ENCODE data around the gene ZNF747.

ZNF747 gene

DNA sequence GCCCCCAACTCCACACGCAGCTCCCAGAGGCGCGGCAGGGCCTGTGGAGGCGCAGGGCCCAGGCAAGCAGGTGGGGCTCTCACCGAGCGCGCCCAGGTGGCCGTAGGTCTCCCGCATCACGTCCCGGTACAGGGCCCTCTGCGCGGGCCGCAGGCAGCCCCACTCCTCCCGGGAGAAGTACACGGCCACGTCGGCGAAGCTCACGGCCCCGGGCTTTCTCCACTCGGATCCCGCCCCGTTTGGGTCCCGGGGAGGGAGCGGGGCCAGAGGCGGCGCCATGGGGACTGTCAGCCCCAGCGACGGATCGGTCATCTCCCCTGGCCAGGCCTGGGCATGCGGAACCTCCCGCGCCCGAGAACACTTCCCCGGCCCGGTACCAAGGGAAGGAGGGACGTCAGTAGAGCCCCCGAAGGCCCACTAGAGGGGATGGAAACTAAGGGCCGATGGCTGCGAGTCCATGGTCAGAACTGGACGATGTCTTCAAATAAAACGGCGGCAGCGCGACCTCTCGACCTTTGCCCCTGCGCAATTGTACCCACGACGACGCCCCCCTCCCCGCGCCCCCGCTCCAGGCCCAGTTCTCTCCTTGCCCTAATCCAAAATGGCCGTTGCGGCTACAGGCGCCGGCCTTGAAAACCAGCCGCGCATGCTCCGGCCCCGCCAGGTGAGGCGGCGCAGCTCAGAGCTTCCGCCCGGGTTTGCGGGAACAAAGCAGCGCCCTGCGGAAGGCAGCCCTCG is at the start of gene ZNF747:
TSS of gene ZNF747 (minus strand) at position 491 of the 738 bp plus-strand sequence. CDS start at position 312, 179 bp downstream.
- in situ Hi-C loops (cut with MboI; ENCODE audit: low sequenced_read_pairs) = no loop called here

DNA sequence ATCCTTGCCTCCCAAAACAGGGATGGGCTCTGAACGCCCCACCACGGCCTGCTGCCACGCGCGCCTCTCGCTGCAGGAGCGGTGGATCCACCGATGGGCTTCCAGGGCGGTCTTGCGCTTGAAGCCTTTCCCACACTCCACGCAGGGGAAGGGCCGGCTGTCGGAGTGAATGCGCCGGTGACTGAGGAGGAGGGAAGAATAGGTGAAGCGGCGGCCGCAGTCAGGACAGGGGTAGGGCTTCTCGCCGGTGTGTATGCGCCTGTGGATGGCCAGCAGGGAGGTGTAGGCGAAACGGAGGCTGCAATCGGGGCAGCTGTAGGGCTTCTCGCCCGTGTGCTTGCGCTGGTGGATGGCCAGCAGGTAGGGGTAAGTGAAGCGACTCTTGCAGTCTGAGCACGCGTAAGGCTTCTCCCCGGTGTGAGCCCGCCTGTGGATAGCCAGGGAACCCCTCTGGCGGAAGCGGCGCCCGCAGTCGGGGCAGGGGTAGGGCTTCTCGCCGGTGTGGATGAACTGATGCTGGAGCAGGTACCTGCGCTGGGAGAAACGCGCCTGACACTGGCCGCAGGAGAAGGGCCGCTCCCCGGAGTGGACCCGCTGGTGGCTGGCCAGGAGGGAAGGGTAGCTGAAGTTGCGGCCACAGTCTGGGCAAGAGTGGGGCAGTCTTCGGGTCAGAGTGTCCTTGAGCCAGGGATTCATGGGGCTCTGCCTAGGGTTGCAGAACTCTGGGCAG is 48.1 kb upstream of the ZNF747 start:
- in situ Hi-C loops (cut with MboI; ENCODE audit: low sequenced_read_pairs) = no loop called here

DNA sequence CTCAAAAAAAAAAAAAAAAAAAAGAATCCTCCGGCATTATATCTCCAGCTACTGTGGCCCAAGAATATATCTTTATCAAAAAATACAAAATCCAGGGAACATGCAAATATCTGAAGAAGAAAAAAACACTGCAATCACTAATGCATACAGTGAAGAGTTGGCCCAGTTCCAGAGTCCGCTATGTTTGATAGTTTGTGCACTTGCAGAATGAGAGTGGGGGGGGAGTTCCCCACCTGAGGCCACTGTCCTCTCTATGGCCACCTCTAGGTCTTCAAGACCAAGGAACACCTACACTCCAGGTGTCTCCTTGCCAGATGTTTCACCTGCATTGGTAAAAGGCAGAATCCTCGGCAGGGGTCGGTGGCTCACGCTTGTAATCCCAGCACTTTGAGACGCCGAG is 46.8 kb upstream of the ZNF747 start:
- in situ Hi-C loops (cut with MboI; ENCODE audit: low sequenced_read_pairs) = no loop called here

DNA sequence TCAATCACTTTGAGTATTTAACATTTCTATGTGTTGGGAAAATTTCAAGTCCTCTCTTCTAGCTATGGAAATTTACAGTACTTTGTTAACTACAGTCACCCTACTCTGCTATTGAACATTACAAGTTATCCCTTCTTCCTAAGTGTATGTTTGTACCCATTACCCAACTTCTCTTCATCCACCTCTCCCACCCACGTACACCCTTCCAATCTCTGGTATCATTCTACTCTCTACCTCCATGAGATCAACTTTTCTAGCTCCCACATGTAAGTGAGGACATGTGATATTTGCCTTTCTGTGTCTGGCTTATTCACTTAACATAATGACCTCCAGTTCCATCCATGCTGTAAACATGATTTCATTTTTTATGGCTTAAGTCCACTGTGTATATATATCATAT is 40.0 kb upstream of the ZNF747 start:
- in situ Hi-C loops (cut with MboI; ENCODE audit: low sequenced_read_pairs) = no loop called here

DNA sequence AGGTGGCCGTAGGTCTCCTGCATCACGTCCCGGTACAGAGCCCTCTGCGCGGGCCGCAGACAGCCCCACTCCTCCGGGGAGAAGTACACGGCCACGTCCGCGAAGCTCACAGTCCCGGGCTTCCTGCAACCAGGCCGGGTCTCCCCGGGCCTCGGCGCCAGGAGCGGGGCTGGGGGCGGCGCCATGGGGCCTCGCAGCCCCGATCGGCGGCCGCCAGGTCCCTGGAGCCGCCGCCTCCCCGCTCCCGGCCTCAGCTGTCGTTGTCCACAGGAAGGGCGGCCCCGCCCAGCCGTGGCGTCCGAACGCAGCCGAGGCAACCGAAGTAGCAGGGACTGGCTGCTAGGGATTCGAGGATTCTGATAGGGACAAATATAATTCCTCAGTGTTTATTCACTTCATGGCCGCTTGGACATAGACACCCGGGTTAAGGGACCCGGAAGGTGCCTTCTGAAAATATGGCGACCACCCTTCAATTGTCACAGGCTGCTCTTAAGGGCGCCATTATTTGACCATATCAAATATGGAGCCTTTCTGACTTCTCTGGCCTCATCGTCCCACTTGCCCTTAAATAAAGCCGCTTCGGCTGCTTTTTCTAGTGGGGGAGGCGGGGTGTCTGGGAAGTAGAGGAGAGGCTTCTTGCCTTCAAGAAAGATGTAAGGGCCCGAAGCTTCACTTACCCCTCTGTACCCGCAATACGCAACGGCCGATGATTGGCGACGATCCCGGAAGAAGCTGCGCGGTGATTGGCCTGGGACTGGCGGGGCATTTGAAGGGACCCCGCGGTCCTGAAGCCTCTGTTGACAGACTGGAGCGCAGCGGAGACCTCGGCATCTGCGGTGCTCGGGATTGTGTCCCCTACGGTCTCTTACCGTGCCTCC is 37.0 kb upstream of the ZNF747 start, which contains the start of gene ZNF688:
TSS of gene ZNF688 (minus strand) at position 270 of the 878 bp plus-strand sequence. CDS start at position 185, 85 bp downstream.
- in situ Hi-C loops (cut with MboI; ENCODE audit: low sequenced_read_pairs) = no loop called here

DNA sequence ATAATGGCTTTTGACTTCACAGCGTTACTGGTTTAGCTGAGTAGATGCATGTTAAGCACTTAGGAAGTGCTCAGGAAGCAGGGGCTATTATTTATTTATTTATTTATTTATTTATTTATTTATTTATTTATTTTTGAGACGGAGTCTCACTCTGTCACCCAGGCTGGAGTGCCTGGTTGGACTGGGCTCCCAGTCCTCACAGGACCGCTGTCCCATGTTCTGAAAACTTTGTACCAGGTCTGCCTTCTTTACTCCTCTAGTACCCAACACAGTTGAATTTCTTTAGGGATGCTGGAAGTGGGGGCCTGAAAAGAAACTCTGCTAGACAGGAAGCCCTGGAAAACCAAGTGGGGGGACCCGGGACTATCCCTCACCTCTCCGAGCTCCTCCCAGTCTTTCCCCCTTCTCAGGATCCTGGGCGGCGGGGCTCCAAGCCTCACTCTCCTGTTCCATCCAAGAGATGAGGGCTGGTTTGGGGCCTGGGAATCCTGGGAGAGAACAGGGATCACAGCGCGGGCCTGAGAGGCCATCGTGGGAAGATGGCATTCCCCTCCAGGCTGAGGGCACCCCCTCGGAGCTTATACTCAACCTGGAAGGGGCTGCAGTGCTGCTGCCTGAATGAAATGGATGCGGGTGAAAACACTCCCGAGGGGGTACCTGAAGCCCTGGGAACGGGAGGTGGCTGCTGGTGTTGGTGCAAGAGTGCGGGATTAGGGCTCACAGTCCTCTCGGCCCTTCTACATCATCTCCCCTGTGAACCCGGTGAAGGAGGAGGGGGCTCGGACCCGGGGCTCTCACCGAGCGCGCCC is 36.2 kb upstream of the ZNF747 start:
- in situ Hi-C loops (cut with MboI; ENCODE audit: low sequenced_read_pairs) = no loop called here

- in situ Hi-C loops (cut with MboI; ENCODE audit: low sequenced_read_pairs) = no loop called here
Observed at GRCh38 chr16:30569746-30570635, 35.3 kb upstream of the ZNF747 start.

DNA sequence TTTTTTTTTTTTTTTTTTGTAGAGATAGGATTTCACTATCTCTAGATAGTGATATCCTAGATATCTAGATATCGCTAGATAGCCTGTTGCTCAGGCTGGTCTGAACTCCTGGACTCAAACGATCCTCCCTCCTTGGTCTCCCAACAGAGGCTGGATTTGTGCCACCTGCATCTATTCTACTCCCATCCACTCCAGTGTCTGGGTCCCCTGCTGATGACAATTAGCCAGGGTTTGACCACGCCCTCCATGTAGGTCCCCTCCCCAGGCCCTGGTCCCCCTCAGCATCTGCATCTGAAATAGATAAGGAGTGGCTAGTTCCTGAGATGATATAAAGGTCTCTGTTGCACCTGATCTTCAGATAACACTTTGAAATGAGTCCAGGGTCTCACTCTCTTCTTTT is 34.6 kb upstream of the ZNF747 start:
- in situ Hi-C loops (cut with MboI; ENCODE audit: low sequenced_read_pairs) = no loop called here

DNA sequence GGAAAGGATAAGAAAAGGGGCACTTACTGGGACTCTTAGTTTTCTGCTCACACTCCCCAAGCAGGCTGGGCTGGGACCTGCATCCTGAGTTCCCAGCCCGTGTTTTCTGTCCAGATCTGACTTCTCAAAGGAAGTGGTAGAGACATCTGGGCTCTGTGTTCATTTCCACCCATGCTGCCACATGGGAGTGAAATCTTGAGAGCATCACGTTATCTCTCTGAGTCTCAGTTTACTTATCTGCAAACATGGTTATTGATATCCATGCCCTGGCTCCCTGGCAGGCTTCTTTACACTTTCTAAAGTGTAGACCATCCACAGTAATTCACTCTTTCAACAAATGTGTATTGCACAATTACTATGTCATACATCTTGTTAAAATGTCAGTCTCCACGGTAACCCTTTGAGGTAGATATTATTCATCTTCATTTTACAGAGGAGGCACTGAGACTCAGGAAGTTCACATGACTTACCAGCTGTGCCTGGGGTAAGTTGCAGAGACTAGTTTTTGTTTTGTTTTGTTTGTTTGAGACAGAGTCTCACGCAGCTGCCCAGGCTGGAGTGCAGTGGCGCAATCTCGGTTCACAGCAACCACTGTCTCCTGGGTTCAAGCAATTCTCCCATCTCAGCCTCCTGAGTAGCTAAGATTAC is 33.5 kb upstream of the ZNF747 start:
- in situ Hi-C loops (cut with MboI; ENCODE audit: low sequenced_read_pairs) = no loop called here

GRCh38 chr16:30567160-30567990 is 32.7 kb upstream of the ZNF747 start:
- in situ Hi-C loops (cut with MboI; ENCODE audit: low sequenced_read_pairs) = no loop called here

DNA sequence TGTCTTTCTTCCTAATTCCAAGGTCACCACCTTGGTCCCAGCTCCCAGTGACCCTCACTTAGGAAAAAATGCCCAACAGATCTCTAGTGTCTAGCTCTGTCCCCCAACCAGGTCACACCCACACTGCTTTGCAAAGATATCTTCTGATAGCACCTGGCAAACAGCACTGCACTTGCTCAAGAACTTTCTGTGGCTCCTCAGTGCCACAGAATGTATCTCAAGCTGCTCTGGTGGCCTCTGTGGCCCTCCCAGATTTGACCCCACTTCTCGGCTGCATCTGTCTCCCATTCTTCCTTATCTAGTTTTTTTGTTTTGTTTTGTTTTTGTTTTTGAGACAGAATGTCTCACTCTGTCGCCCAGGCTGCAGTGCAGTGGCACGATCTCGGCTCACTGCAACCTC is 31.9 kb upstream of the ZNF747 start:
- in situ Hi-C loops (cut with MboI; ENCODE audit: low sequenced_read_pairs) = no loop called here

DNA sequence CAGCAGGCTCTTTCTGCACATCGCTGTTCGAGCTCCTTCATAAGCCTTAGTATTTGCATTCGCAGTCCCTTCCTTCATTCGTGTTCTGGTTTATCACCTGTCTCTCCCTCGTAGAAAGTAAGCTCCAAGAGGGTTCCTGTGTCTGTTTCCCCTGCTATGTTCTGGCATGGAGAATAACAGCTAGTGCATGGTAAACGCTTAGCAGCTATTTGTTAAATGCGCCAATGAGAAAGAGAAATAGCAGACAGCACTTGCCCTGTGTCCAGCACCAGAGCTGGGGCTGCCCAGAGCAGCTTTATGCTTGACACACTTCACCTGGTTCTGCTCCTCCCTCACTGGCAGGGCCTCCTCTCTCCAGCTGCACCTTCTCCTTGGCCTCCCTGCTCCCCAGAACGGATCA is 31.3 kb upstream of the ZNF747 start:
- in situ Hi-C loops (cut with MboI; ENCODE audit: low sequenced_read_pairs) = no loop called here

DNA sequence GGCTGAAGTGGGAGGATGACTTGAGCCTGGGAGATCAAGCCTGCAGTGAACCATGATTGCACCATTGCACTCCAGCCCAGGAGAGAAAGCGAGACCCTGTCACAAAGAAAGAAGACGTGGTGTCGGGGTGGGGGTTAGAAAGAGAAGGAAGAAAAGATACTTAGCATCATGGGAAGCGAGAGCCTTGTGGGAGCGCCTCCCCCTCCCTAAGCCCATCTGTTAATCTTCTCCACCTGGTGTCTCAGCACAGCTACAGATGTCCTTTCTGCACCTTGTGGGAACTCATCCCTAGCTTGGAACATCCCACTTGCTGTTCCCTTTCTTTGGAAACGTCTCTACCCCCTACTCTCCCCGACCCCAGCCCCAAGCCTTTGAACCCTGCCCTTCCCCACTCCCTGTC is 30.9 kb upstream of the ZNF747 start:
- in situ Hi-C loops (cut with MboI; ENCODE audit: low sequenced_read_pairs) = no loop called here

DNA sequence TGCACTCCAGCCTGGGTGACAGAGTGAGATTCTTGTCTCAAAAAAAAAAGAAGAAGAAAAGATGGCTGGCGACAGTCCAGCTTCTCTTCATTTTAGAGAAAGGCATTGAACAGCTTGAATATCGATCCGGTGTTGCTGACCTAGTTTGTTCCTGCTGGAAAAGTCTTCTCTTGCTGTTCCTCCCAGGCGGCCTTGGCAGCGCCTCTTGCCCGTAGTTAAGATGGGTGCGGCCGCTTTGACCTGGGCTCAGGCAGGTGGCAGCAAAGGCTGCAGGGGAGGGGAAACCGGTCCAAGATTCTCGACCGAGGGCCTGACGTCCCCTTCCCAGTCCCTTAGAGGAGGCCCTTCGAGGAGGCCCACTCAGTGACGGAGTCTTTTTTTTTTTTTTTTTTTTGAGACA is 27.4 kb upstream of the ZNF747 start:
- in situ Hi-C loops (cut with MboI; ENCODE audit: low sequenced_read_pairs) = no loop called here

GRCh38 chr16:30561089-30561816 is 26.6 kb upstream of the ZNF747 start:
- in situ Hi-C loops (cut with MboI; ENCODE audit: low sequenced_read_pairs) = no loop called here

DNA sequence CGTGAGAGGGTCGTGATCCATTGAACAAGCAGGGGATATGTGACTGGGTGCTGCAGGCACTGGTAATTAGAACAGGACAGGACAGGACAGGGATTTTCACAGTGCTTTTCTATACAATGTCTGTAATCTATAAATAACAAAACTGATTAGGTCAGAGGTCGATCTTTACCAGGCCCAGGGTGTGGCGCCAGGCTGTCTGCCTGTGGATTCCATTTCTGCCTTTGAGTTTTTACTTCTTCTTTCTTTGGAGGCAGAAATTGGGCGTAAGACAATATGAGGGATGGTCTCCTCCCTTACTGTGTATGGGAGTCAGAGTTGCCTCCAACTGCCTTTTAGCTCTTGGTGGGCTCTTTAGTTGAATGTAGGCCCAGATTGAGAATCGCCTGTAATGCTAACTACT is 25.0 kb upstream of the ZNF747 start:
- in situ Hi-C loops (cut with MboI; ENCODE audit: low sequenced_read_pairs) = no loop called here

DNA sequence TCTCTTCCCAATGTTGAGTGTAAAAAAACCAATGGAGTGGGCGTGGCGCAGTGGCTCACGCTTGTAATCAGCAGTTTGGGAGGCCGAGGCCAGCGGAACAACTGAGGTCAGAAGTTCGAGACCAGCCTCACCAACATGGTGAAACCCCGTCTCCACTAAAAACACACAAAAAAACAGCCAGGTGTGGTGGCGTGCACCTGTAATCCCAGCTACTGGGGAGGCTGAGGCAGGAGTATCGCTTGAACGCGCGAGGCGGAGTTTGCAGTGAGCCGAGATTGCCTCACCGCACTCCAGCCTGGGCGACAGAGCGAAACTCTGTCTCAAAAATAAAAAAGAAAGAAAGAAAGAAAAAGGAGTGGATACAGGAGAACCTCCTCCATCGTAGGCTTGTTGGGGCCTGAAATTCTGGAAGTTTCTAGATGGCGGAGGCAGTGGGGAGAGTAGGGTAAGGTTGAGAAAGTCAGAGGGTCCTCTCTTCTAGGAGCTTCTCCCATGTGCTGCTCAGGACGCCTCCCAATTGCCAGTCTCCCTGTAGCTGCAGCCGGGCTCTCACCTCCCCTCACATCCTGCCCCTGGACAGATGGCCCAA is 24.2 kb upstream of the ZNF747 start:
- in situ Hi-C loops (cut with MboI; ENCODE audit: low sequenced_read_pairs) = no loop called here

Measured in HL-60/S4 treated with phorbol 12-myristate 13-acetate at 8.2 ng/mL for 4 days and 3 days (cell line).